Mammary epithelial cell (primary cell): Measurements from ENCODE around the gene ZPBP.

Experiments
- CTCF ChIP-seq, 2 donors: IDR thresholded peaks in 1 of 2; conservative IDR thresholded peaks in 1 of 2; 2 replicates each; pipeline ENCODE4 v1.5.1; 2011 to 2012; ENCODE audit warnings: inconsistent platforms in 2 of 2, low read length in 2 of 2, mild to moderate bottlenecking in 2 of 2, control low read depth in 1 of 2, low read depth in 1 of 2; ENCODE audit not compliant: insufficient read depth in 1 of 2; ENCODE audit errors: extremely low read depth in 1 of 2
- EZH2 ChIP-seq: IDR thresholded peaks from 2 replicates; pipeline ENCODE4 v1.6.1; 2012; ENCODE audit warnings: low read length, inconsistent platforms, borderline replicate concordance

DNA sequence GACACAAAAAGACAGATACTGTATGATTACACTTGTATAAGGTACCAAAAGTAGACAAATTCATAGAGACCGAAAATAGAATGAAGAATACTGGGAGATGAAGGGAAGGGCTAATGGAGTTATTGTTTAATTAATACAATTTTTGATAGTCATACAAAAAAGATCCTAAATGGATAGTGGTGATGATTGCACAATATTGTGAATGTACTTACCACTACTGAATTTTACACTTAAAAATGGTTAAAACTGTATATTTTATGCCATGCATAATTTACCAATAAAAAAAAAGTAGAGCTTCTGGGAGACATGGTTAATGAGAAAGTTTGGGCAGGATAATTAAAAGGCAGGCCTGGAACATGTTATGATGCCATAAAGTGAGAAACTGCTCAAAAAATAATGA, 119.0 kb downstream of the ZPBP start:
- TF ChIP-seq CTCF (conservative IDR thresholded peaks at IDR 0.05 in 1 of 2, IDR thresholded peaks at IDR 0.05 in 1 of 2; ENCODE audit: extremely low read depth in 1 of 2, insufficient read depth in 1 of 2, low read depth in 1 of 2, low read length in 2 of 2) (no peak), EZH2 (no peak)
